Measurements from ENCODE around the gene SLC66A2.

- no peak for TF ChIP-seq CTCF (IDR thresholded peaks at IDR 0.05)
- no peak for TF ChIP-seq POLR2A (IDR thresholded peaks at IDR 0.05)
- no peak for TF ChIP-seq POLR2AphosphoS5 (IDR thresholded peaks at IDR 0.05)
Observed at GRCh38 chr18:79902640-79903039, 48.8 kb downstream of the SLC66A2 start.

All from sigmoid colon (tissue), 4 donors.